Endometrial microvascular endothelial cells (primary cell): ENCODE measurements around the gene ZGPAT. TPM values are rescaled to one million over a fixed set of nuclear protein-coding genes. Genes with fewer than 3 reads are reported as not detected.
"Not testable (repeated sequence)": the region's sequence is repeated elsewhere in the genome, so short reads cannot be mapped to it uniquely, and the experiment has no call there.

ENCODE experiments used
- in situ Hi-C: cut with HindIII; loops from 2 replicates; pipeline ENCODE4 v1.10.0; 2017; ENCODE audit warnings: low sequenced_read_pairs, low pct_unique_long_range_greater_than_20kb; ENCODE audit errors: inconsistent ontology term
- total RNA-seq: library from RNA; depleted of rRNA; stranded (reverse); fragments of >200 nt; gene quantifications from one replicate; pipeline ENCODE4 v1.2.3, GENCODE V29; 2015; ENCODE audit errors: inconsistent ontology term

The ZGPAT gene
- total RNA-seq, 1 donor from 2014 or later = 39.2 TPM

DNA sequence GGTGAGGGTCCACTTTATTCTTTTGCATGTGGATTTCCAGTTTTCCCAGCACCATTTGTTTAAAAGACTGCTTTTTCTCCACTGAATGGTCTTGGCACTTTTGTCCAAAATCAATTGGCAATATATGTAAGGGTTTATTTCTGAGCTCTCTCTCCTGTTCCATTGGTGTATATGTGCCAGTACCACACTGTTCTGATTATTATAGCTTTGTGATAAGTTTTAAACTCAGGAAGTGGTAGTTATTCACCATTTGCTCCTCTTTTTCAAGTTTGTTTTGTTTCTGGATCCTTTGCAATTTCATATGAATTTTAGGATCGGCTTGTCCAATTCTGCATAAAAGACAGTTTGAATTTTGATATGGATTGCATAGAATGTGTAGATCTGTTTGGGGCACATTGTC lies 4.4 kb downstream of the ZGPAT start:
- in situ Hi-C loops = no loop called here

DNA sequence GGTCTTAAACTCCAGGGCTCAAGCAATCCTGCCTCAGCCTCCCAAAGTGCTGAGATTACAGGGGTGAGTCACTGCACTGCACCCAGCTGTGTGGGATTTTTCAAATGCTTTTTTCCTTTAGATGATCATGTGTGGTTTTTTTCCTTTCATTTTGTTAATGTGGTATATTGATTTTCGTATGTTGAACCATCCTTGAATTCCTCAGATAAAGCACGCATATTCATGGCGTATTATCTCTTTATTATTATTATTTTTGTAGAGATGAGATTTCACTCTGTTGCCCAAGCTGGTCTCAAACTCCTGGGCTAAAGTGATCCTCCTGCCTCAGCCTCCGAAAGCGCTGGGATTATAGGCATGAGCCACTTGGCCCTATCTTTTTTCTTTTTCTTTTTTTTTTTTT lies 7.0 kb downstream of the ZGPAT start:
- in situ Hi-C loops = no loop called here

DNA sequence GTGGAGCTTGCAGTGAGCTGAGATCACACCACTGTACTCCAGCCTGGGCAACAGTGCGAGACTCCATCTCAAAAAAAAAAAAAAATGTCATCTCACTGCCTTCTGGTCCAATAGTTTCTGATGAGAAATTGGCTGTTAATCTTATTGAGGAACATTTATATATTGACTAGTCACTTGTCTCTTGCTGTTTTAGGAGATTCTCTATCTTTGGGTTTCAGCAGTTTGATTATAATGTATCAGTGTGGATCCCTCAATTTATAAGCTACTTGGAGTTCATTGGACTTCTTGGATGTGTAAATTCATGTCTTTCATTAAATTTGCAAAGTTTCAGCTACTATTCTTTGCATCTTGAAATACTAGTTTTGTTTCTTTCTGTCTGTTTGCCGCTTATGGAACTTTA lies 11.2 kb downstream of the ZGPAT start:
- in situ Hi-C loops = no loop called here

DNA sequence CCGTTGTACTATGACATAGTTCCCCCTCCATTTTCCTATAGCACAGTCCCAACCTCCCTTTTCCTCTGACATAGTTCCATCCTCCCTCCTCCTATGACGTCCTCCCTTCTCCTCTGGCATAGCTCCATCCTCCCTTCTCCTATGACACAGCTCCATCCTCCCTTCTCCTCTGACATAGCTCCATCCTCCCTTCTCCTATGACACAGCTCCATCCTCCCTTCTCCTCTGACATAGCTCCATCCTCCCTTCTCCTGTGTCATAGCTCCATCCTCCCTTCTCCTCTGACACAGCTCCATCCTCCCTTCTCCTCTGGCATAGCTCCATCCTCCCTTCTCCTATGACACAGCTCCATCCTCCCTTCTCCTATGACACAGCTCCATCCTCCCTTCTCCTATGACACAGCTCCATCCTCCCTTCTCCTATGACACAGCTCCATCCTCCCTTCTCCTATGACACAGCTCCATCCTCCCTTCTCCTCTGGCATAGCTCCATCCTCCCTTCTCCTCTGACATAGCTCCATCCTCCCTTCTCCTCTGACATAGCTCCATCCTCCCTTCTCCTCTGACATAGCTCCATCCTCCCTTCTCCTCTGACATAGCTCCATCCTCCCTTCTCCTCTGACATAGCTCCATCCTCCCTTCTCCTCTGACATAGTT lies 15.3 kb downstream of the ZGPAT start:
- in situ Hi-C loops = not testable (repeated sequence)

DNA sequence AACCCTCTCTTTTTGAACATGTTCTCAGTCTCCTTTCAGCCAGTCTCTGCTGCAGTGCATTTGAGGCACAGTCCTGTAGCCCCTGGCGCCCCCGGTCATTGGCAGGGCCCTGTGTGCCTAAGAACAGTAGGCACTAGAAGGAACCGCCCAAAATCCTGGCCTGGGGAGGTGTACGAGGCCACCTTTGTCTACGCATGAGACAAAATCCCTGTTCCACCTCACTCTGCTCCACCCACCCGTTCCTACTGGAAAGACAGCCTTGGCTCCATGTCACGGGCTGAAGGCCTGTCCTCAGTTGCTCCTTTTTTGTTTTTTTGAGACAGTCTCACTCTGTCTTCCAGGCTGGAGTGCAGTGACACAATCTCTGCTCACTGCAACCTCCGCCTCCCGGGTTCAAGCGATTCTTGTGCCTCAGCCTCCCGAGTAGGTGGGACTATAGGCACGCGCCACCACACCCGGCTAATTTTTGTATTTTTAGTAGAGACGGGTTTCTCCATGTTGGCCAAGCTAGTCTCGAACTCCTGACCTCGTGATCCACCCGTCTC lies 22.4 kb downstream of the ZGPAT start:
- in situ Hi-C loops = not testable (repeated sequence)

DNA sequence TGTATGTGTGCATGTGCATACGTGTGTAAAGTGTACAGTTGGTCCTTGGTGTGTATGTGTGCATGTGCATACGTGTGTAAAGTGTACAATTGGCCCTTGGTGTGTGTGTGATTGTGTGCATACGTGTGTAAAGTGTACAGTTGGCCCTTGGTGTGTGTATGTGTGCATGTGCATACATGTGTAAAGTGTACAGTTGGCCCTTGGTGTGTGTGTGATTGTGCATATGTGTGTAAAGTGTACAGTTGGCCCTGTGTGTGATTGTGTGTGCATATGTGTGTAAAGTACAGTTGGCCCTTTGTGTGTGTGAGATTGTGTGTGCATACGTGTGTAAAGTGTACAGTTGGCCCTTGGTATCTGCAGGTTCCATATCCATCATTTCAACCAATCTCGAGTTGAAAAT lies 23.6 kb downstream of the ZGPAT start:
- in situ Hi-C loops = no loop called here

DNA sequence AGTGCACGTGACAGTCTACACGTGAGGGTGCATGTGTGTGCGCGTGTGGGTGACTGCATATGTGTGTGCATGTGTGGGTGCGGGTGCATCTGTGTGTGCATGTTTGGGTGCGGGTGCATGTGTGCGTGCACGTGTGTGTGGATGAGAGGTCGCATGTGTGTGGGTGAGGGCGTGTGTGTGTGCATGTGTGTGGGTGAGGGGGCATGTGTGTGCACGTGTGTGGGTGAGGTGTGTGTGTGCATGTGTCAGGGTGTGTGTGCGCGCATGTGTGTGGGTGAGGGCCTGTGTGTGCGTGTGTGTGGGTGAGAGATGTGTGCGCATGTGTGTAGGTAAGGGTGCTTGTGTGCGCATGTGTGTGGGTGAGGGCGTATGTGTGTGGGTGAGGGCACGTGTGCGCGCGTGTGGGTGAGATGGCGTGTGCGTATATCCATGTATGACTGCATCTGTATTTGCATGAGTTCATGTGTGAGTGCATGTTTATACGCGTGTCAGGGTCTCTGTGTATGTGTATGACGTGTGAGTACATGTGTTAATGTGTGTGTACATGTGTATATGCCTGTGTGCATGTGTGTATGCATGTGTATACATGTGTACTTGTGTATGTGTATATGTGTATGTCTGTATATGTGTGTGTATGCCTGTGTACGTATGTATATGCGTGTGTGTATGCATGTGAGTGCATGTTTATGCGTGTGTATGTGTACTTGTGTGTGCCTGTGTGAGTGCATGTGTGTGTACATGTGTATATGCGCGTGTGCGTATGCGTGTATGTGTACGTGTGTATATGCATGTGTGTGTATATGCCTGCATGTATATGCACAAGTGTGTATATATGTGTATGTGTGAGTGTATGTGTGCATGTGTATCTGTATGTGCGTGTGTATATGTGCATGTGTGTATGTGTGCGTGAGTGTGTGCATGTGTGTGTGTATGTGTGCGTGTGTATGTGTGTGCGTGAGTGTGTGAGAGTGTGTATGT lies 24.6 kb downstream of the ZGPAT start:
- in situ Hi-C loops = no loop called here

DNA sequence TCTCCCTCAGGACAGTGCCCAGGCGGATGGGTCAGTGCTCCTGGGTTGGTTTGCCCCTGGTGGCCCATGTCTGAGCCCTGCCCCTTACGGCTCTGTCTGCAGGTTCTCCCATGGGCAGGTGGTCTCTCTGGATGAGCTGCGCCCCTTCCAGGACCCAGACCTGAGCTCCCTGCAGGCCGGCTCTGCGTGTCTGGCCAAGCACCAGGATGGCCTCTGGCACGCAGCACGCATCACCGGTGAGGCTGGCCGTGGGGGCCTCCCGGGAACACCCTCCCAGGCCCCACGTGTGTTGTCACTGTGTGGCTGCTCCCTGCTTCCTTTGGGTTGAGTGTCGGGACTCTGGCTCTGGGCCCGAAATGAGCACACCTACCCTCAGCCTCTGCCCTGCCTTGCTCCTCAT lies 25.3 kb downstream of the ZGPAT start:
- in situ Hi-C loops = no loop called here

DNA sequence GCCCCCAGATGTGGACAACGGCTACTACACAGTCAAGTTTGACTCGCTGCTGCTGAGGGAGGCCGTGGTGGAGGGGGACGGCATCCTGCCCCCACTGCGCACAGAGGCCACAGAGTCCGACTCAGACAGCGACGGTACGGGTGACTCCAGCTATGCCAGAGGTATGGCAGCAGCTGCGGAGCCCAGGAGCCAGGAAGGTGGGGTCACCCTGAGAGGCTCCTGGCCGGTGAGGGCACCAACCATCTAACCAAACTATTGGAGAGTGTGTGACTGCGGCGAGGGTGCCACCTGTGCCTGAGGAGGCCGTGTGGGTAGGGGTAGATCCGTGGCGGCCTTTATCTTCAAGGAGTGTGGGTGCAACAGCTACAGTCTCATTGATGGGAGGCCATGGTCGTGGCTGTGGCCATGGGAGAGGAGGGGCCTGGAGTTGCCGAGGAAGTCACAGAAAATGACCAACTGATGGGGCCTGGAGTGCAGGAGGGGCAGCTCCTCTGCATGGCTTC lies 25.8 kb downstream of the ZGPAT start:
- in situ Hi-C loops = no loop called here

DNA sequence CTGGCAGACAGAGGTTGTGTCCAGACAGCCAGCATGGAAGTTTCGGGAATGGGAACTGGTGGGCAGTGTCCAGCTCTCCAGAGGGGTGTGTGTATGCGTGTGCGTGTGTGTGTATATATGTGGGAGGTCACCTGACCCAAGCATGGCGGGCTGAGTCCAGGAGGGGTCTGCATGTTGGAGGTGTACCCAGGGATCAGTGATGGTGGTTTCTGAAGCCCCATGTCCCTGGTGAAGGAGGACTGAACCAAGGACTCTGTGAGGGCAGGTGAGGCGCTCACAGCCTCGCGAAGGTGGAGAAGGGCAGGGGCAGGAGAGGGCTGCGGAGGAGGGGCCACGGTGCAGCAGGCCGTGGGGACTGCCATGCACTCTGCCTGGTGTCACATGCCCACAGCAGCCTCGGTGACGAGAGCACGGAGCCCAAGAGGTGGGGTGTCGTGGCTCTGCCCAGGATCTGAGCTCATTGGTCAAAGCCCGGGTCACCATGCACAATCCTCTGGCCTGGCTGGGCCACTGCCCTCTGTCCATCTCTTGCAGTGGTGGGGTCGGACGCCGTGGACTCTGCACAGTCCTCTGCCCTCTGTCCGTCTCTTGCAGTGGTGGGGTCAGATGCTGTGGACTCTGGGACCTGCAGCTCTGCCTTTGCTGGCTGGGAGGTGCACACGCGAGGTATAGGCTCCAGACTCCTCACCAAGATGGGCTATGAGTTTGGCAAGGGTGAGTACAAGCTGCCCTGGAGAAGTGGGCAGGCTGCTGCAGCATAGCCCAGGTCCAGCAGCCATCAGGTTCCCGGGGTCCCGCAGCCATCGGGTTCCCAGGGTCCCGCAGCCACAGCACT lies 26.5 kb downstream of the ZGPAT start:
- in situ Hi-C loops = no loop called here

DNA sequence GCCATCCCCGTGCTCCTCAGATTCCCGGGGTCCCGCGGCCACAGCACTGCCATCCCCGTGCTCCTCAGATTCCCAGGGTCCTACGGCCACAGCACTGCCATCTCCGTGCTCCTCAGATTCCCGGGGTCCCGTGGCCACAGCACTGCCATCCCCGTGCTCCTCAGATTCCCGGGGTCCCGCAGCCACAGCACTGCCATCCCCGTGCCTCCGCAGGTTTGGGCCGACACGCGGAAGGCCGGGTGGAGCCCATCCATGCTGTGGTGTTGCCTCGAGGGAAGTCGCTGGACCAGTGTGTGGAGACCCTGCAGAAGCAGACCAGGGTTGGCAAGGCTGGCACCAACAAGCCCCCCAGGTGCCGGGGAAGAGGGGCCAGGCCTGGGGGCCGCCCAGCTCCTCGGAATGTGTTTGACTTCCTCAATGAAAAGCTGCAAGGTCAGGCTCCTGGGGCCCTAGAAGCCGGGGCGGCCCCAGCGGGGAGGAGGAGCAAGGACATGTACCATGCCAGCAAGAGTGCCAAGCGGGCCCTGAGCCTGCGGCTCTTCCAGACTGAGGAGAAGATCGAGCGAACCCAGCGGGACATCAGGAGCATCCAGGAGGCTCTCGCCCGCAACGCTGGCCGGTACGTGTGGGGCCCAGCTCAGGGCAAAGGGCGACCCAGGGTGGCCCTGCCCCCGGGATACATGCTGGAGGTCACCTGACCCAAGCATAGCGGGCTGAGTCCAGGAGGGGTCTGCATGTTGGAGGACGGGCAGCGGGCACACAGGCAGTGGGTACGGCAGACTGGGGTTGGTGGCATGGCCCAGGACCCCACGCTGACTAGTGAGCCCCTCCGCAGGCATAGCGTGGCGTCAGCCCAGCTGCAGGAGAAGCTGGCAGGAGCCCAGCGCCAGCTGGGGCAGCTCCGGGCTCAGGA lies 27.4 kb downstream of the ZGPAT start:
- in situ Hi-C loops = no loop called here

DNA sequence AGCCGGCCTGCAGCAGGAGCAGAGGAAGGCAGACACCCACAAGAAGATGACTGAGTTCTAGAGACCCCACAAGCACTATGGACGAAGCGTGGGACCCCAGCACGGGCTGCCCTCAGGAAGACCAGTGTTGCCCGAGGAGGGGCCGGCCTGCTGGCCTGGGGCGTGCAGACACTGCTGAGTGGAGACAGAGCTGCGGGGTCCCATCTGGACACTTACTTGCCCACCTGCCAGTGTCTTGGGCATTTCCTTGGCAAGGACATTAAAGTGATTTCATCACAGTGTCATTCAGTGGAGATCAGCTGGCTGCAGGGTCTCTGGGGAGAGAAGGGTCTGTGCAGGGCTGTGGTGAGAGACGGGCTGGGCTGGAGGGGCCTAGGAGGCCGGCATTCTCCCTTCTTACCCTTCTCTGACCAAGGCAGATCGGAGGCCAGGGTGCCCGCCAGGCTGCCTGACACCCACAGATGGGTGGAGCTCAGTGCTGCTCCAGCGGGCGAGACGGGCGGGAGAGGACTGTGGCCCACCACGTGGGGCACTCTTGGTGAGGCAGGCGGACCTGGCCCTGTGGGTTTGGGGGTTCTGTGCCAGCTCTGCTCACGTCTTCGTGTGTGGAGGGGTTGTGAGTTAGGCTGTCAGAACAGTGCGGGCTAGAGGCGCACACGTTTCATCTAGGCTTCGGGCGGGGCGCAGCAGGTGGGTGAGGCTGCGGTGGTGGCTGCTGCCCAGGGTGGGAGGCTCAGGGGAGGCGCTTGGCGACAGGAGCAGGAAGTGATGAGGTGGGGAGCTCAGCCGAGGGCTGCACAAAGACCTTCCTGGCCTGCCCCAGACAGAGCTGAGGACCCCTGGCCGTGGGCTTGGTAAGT lies 28.2 kb downstream of the ZGPAT start, which contains the start of gene LIME1:
Gene LIME1, plus strand, starts transcription at position 806 of the 860 bp plus-strand sequence. CDS start 886 bp downstream, outside the sequence.
- in situ Hi-C loops = no loop called here

DNA sequence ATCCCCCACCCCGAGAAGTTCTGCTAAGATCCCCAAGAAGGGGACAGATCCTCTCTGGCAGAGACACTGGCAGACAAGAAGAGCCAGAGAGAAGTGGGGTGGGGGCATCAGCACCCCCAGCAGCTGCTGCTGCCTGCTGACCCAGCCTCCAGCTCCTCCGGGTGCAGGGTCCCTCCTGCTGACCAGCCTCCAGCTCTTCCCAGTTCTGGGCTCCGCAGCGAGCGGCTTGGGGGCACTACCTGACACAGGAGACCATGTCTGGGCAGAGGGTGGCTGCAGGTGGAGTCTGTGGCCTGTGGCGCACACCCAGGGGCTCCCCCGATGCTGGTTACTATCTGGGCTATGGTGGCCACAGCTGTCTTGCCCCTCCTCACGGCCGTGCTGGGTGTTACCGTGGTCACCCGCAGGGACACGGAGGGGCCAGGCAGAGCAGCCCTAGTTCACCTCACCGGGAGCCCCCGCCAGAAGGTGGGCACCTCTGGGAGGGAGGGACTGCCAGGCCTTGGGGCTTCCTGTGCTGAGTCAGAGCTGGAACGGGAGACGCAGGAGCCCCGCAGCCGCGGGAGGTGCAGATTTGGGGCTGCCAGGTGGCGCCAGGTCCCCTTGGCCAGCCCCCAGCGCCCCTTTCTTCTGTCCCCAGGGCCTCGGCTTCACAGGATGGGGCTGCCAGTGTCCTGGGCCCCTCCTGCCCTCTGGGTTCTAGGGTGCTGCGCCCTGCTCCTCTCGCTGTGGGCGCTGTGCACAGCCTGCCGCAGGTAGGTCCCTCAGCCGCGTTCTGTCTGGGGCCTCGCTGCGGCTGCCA lies 29.3 kb downstream of the ZGPAT start:
- in situ Hi-C loops = no loop called here

DNA sequence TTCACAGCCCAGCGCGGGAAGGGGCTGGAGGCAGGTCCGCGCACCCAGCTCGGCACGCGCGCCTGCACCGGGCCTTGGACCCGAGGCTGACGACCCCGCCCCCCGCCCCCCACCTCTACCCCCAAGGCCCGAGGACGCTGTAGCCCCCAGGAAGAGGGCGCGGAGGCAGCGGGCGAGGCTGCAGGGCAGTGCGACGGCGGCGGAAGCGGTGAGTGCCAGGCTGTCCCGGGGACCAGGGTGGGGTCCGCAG lies 29.8 kb downstream of the ZGPAT start:
- in situ Hi-C loops = no loop called here

DNA sequence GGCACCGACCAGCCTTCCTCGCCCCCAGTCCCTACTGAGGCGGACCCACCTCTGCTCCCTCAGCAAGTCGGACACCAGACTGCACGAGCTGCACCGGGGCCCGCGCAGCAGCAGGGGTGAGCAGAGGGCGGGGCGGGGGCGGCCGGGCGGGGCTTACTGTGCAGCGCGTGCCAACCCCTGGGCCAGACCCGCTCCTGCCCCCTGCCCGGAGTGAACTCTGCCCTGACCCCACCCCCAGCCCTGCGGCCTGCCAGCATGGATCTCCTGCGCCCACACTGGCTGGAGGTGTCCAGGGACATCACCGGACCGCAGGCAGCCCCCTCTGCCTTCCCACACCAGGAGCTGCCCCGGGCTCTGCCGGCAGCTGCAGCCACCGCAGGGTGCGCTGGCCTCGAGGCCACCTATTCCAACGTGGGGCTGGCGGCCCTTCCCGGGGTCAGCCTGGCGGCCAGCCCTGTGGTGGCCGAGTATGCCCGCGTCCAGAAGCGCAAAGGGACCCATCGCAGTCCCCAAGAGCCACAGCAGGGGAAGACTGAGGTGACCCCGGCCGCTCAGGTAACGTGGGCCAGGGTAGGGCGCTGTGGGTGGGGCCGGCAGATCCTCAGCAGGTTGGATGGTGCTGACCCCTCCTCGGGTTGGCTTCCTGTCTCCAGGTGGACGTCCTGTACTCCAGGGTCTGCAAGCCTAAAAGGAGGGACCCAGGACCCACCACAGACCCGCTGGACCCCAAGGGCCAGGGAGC lies 30.3 kb downstream of the ZGPAT start:
- in situ Hi-C loops = no loop called here

DNA sequence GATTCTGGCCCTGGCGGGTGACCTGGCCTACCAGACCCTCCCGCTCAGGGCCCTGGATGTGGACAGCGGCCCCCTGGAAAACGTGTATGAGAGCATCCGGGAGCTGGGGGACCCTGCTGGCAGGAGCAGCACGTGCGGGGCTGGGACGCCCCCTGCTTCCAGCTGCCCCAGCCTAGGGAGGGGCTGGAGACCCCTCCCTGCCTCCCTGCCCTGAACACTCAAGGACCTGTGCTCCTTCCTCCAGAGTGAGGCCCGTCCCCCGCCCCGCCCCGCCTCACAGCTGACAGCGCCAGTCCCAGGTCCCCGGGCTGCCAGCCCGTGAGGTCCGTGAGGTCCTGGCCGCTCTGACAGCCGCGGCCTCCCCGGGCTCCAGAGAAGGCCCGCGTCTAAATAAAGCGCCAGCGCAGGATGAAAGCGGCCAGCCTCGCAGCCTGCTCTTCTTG lies 30.9 kb downstream of the ZGPAT start:
- in situ Hi-C loops = no loop called here
